Muscle of arm (tissue), 12 donors: Measurements from ENCODE around the gene ITGB8. TPM values are rescaled to one million over a fixed set of nuclear protein-coding genes. Genes with fewer than 3 reads are reported as not detected.

Source experiments
- DNase-seq: peaks from one replicate; pipeline ENCODE4 v3.0.0-alpha.2; 2013
- polyA plus RNA-seq, 12 donors: library from polyadenylated mRNA; unstranded; fragments of 120-200 nt; gene quantifications; one replicate each; pipeline ENCODE4 v1.2.1, GENCODE V29; 2013; ENCODE audit not compliant: insufficient read length in 12 of 12

The ITGB8 gene
- polyA plus RNA-seq, 12 donors = 3.9 to 11.0 (median 5.7) TPM; not detected in 1

DNA sequence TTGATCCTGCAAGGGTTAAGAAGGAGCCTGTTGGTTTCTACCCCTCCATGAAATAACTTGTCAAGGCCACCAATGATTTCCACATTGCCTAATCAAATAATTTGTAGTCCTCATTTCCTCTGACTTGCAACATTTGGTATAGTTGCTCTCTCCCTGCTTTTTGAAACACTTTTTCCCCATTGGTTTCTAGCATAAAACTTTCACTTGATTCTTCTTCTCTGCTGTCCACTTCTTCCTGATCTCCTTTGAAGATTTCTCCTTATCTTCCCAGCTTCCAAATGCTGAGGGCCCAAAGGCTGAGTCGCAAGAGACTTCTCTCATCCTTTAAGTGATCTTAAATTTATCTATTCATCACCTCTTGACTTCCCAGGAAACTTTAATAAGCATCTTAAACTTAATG lies 134.2 kb downstream of the ITGB8 start:
- DNase-seq = no peak

Other genes starting within 250 kb of the ITGB8 start
- gene MACC1, start 113.5 kb upstream of the ITGB8 start, polyA plus RNA-seq = 1 to 10 TPM in 2 of 12 donors, under 1 TPM in 9, not detected in 1; 0.05 to 4.3 (median 0.12) TPM